A673 (cell line): ENCODE results near the gene SLC1A4. TPM values are rescaled to one million over a fixed set of nuclear protein-coding genes. Genes with fewer than 3 reads are reported as not detected.

Source experiments
- BruUV-seq: library from RNA; stranded (reverse); fragments of 400-500 nt; replicated peaks from 2 replicates; lab custom pipeline; 2021; lab: Mats Ljungman, UMichigan
- CTCF ChIA-PET: fragments of 300-600 bp; sonication (Branson Sonifier 250); formaldehyde crosslinking; loops from one replicate; lab custom pipeline; 2022; ENCODE audit warnings: antibody characterized with exemption; lab: Charles Lee
- POLR2A ChIA-PET: fragments of 300-600 bp; sonication (Branson Sonifier 250); formaldehyde crosslinking; loops from one replicate; lab custom pipeline; 2022; ENCODE audit warnings: antibody characterized with exemption; ENCODE audit not compliant: low non-redundant PET; lab: Charles Lee
- DNase-seq: peaks from one replicate; pipeline ENCODE4 v3.0.0-alpha.2; 2015; ENCODE audit warnings: low spot score
- H3K27ac ChIP-seq: fragments of 200-600 bp; sonication (generic); 2 replicates; pipeline ENCODE4 v1.5.1; 2016; ENCODE audit warnings: mixed run types, low read depth, mild to moderate bottlenecking, mixed read lengths, antibody characterized with exemption, low read length; ENCODE audit not compliant: poor library complexity, severe bottlenecking
- H3K27me3 ChIP-seq: fragments of 200-600 bp; sonication (generic); replicated peaks from 2 replicates; pipeline ENCODE4 v1.6.1; 2017; ENCODE audit warnings: mixed run types, low read depth, mild to moderate bottlenecking, mixed read lengths, antibody characterized with exemption, low read length; ENCODE audit not compliant: insufficient read depth, poor library complexity
- H3K36me3 ChIP-seq: fragments of 200-600 bp; sonication (generic); 2 replicates; pipeline ENCODE4 v1.6.1; 2016; ENCODE audit warnings: mixed run types, mild to moderate bottlenecking, mixed read lengths, antibody characterized with exemption, low read length; ENCODE audit not compliant: insufficient read depth, poor library complexity, severe bottlenecking
- H3K4me1 ChIP-seq: fragments of 200-600 bp; sonication (generic); 2 replicates; pipeline ENCODE4 v1.6.1; 2017; ENCODE audit warnings: mixed run types, mild to moderate bottlenecking, mixed read lengths, antibody characterized with exemption, low read length; ENCODE audit not compliant: insufficient read depth, poor library complexity, severe bottlenecking
- H3K4me3 ChIP-seq: fragments of 200-600 bp; sonication (generic); 2 replicates; pipeline ENCODE4 v1.5.1; 2016; ENCODE audit warnings: low read depth, mixed run types, mild to moderate bottlenecking, mixed read lengths, low read length; ENCODE audit not compliant: poor library complexity, severe bottlenecking
- H3K9me3 ChIP-seq: fragments of 200-600 bp; sonication (generic); 2 replicates; pipeline ENCODE4 v1.6.1; 2016; ENCODE audit warnings: mixed run types, low read depth, mild to moderate bottlenecking, mixed read lengths, antibody characterized with exemption, low read length; ENCODE audit not compliant: poor library complexity, severe bottlenecking
- CTCF ChIP-seq: fragments of 300-800, 200-600 bp; sonication (generic); conservative IDR thresholded peaks from 2 replicates; pipeline ENCODE4 v1.5.1; 2017; ENCODE audit warnings: low read depth, mild to moderate bottlenecking, antibody characterized with exemption, low read length, moderate library complexity, mixed read lengths
- EZH2 ChIP-seq: fragments of 200-600 bp; sonication (generic); IDR thresholded peaks from 2 replicates; pipeline ENCODE4 v1.6.1; 2017; ENCODE audit warnings: borderline replicate concordance, low read depth, mild to moderate bottlenecking, mixed read lengths, antibody characterized with exemption, low read length; ENCODE audit not compliant: poor library complexity, severe bottlenecking
- intact Hi-C: fragments of 100-400 bp; cut with micrococcal nuclease; formaldehyde crosslinking; loops from one replicate; pipeline ENCODE4 v1.10.0; 2022; ENCODE audit not compliant: unreplicated experiment
- total RNA-seq: library from RNA; stranded (reverse); gene quantifications from 2 replicates; pipeline ENCODE4 v1.2.3, GENCODE V29; 2021

The SLC1A4 gene
- total RNA-seq, 1 experiment from 2014 or later, result 78.1 TPM

- ChIA-PET CTCF (no interaction called here), POLR2A (no interaction called here)
- Histone ChIP-seq H3K4me1 (no peaks in the 10 kb centered on the region), H3K4me3 (no peak overlapping the region), H3K36me3 (no peaks in the 10 kb centered on the region), H3K9me3 (no peaks in the 10 kb centered on the region), H3K27me3 (no peaks in the 10 kb centered on the region), H3K27ac (no peak overlapping the region)
- no peak for TF ChIP-seq CTCF
- TF ChIP-seq EZH2, result no peak
- intact Hi-C loops, result no loop called here
- DNase-seq, result no peak
- no TSS peak for BruUV-seq
These were observed 46.5 kb upstream of the SLC1A4 start for GRCh38 chr2:64942693-64943092.

- DNase-seq, result no peak
- no peaks in the 10 kb centered on the region for H3K4me1 ChIP-seq
- H3K9me3 ChIP-seq, result no peaks in the 10 kb centered on the region
- POLR2A ChIA-PET, result no interaction called here
- CTCF ChIA-PET, result no interaction called here
- intact Hi-C loops, result no loop called here
- no peaks in the 10 kb centered on the region for H3K27me3 ChIP-seq
- TF ChIP-seq EZH2 (no peak), CTCF (no peak)
- no peak overlapping the region for H3K4me3 ChIP-seq
- H3K27ac ChIP-seq, result no peak overlapping the region
- no TSS peak for BruUV-seq
- H3K36me3 ChIP-seq, result no peaks in the 10 kb centered on the region
These were observed 45.6 kb upstream of the SLC1A4 start for GRCh38 chr2:64943387-64944150.

- POLR2A ChIA-PET, result no interaction called here
- H3K4me1 ChIP-seq, result no peaks in the 10 kb centered on the region
- DNase-seq, result no peak
- H3K36me3 ChIP-seq, result no peaks in the 10 kb centered on the region
- intact Hi-C loops, result no loop called here
- CTCF ChIA-PET, result no interaction called here
- no TSS peak for BruUV-seq
- H3K27ac ChIP-seq, result no peak overlapping the region
- no peaks in the 10 kb centered on the region for H3K9me3 ChIP-seq
- TF ChIP-seq CTCF (no peak), EZH2 (no peak)
- no peaks in the 10 kb centered on the region for H3K27me3 ChIP-seq
- H3K4me3 ChIP-seq, result no peak overlapping the region
These were observed 44.7 kb upstream of the SLC1A4 start for GRCh38 chr2:64944484-64944883.
